Measurements from ENCODE around the gene PELI2.

Gene PELI2

GRCh38 chr14:56210571-56210970 is 92.4 kb downstream of the PELI2 start:
- no peak for DNase-seq

- DNase-seq = no peak
Measured at GRCh38 chr14:56211084-56211483, 92.9 kb downstream of the PELI2 start.

GRCh38 chr14:56211844-56212243 is 93.6 kb downstream of the PELI2 start:
- no peak for DNase-seq

- DNase-seq = no peak
Measured at GRCh38 chr14:56212521-56212920, 94.3 kb downstream of the PELI2 start.

GRCh38 chr14:56213306-56213705 is 95.1 kb downstream of the PELI2 start:
- no peak for DNase-seq

- DNase-seq = no peak
Measured at GRCh38 chr14:56215180-56215579, 97.0 kb downstream of the PELI2 start.

- DNase-seq = peak; percentile 79
Measured at GRCh38 chr14:56216626-56217379, 98.6 kb downstream of the PELI2 start.

- peak; percentile 36 for DNase-seq
Measured at GRCh38 chr14:56217380-56218045, 99.3 kb downstream of the PELI2 start.

- DNase-seq = no peak
Measured at GRCh38 chr14:56219666-56220413, 101.6 kb downstream of the PELI2 start.

- no peak for DNase-seq
Measured at GRCh38 chr14:56221382-56222128, 103.3 kb downstream of the PELI2 start.

GRCh38 chr14:56224229-56224628 is 106.0 kb downstream of the PELI2 start:
- DNase-seq = no peak

- DNase-seq = no peak
Measured at GRCh38 chr14:56224691-56225681, 106.8 kb downstream of the PELI2 start.

GRCh38 chr14:56235388-56235787 is 117.2 kb downstream of the PELI2 start:
- DNase-seq = no peak

GRCh38 chr14:56237398-56237797 is 119.2 kb downstream of the PELI2 start:
- no peak for DNase-seq

- DNase-seq = peak; percentile 58
Measured at GRCh38 chr14:56241461-56241860, 123.2 kb downstream of the PELI2 start.

- no peak for DNase-seq
Measured at GRCh38 chr14:56243110-56243509, 124.9 kb downstream of the PELI2 start.

- peak; percentile 93 for DNase-seq
Measured at GRCh38 chr14:56244138-56244789, 126.1 kb downstream of the PELI2 start.

GRCh38 chr14:56247495-56248200 is 129.4 kb downstream of the PELI2 start:
- DNase-seq = peak; percentile 13

GRCh38 chr14:56248442-56248841 is 130.2 kb downstream of the PELI2 start:
- DNase-seq = no peak

- DNase-seq = no peak
Measured at GRCh38 chr14:56261046-56261445, 142.8 kb downstream of the PELI2 start.

GRCh38 chr14:56262530-56262929 is 144.3 kb downstream of the PELI2 start:
- no peak for DNase-seq
